ENCODE data around the gene ZNF609.

DNA sequence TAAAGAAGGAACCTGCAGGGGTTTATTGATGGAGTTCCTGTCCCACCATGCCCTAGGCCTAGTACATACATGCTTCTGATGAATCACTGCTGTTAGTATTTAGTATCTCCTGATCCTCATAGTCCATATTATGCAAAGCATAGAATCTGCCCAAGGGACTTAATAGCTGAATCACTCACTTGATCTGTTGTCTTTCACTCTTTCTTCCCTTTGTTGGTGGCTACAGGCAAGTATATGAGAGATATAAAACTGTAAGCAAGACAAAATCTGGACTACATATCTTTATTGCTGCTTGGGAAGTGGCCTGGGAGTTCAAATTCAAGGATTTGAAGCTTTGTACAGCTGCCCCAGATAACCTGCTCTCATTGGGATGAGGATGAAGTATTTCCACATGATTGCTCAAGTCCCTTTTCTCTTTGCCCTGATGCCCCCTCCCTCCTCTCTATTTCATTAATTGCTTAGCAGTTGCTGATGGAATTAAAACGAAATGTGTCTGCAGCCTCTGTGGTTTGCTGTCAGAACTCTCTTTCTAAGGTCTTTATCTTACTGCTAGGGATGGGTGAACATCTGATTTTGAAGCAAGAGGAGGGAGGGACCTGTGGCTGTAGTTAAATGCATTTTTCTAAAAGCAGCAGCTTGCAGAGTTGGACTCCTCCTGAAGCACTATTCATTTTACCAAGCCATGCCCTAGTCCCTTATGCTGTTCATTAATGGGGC, 114.1 kb downstream of the ZNF609 start:
- no peak for TF ChIP-seq POLR2A (IDR thresholded peaks at IDR 0.05; ENCODE audit: low read depth, low read length)
- no peak for TF ChIP-seq TAF1 (IDR thresholded peaks at IDR 0.05; ENCODE audit: low read depth, low read length)
- TF ChIP-seq POLR2AphosphoS5 (IDR thresholded peaks at IDR 0.05; ENCODE audit: low read depth, low read length) = no peak
- TF ChIP-seq PAX5 (IDR thresholded peaks at IDR 0.05; ENCODE audit: insufficient read depth, low read length, severe bottlenecking) = no peak
- TF ChIP-seq POU2F2 (IDR thresholded peaks at IDR 0.05; ENCODE audit: low read depth, low read length) = no peak
- no peak for TF ChIP-seq SPI1 (IDR thresholded peaks at IDR 0.05; ENCODE audit: low read depth, low read length)
